Raji (cell line): ENCODE measurements around the gene PPP1R1B.

ENCODE experiments used
- POLR2A ChIP-seq: IDR thresholded peaks from 2 replicates; pipeline ENCODE4 v1.6.1; 2011; ENCODE audit warnings: low read depth, low read length, control low read depth; ENCODE audit not compliant: insufficient read depth

Gene PPP1R1B

GRCh38 chr17:39607057-39607850 is 19.5 kb upstream of the PPP1R1B start:
- no peak for TF ChIP-seq POLR2A

GRCh38 chr17:39607851-39608130 is 19.0 kb upstream of the PPP1R1B start, which contains the start of gene NEUROD2:
TSS of gene NEUROD2 (minus strand) at chr17:39607920. CDS start at chr17:39606599, 1,321 bp downstream.
- no peak for TF ChIP-seq POLR2A

- no peak for TF ChIP-seq POLR2A
Observed at GRCh38 chr17:39608142-39608981, 18.4 kb upstream of the PPP1R1B start.

GRCh38 chr17:39609416-39610025 is 17.2 kb upstream of the PPP1R1B start:
- no peak for TF ChIP-seq POLR2A

GRCh38 chr17:39611401-39612112 is 15.2 kb upstream of the PPP1R1B start:
- no peak for TF ChIP-seq POLR2A

- TF ChIP-seq POLR2A: no peak
Observed at GRCh38 chr17:39612291-39612894, 14.4 kb upstream of the PPP1R1B start.

- no peak for TF ChIP-seq POLR2A
Observed at GRCh38 chr17:39612935-39613464, 13.8 kb upstream of the PPP1R1B start.

- no peak for TF ChIP-seq POLR2A
Observed at GRCh38 chr17:39614545-39615157, 12.1 kb upstream of the PPP1R1B start.

GRCh38 chr17:39615434-39615833 is 11.3 kb upstream of the PPP1R1B start:
- no peak for TF ChIP-seq POLR2A

- TF ChIP-seq POLR2A: no peak
Observed at GRCh38 chr17:39617100-39617445, 9.7 kb upstream of the PPP1R1B start.

- TF ChIP-seq POLR2A: peak; percentile 41; the same call in 1 of the 2 replicates
Observed at GRCh38 chr17:39617446-39618245, 9.1 kb upstream of the PPP1R1B start.

GRCh38 chr17:39618246-39618913 is 8.4 kb upstream of the PPP1R1B start:
- TF ChIP-seq POLR2A: no peak
